NK-92 (cell line): Measurements from ENCODE around the gene UNC79.

ENCODE experiments used
- DNase-seq: peaks from one replicate; lab custom pipeline; 2025; ENCODE audit not compliant: unreplicated experiment; lab: John Stamatoyannopoulos, UW

UNC79 gene

GRCh38 chr14:93723001-93723400, 292.3 kb downstream of the UNC79 start:
- no peak for DNase-seq

GRCh38 chr14:93725002-93725582, 294.4 kb downstream of the UNC79 start:
- DNase-seq = no peak

- DNase-seq = no peak
Measured at GRCh38 chr14:93725993-93726392, 295.3 kb downstream of the UNC79 start.

GRCh38 chr14:93727039-93727740, 296.5 kb downstream of the UNC79 start:
- DNase-seq = no peak

GRCh38 chr14:93727917-93728650, 297.3 kb downstream of the UNC79 start:
- DNase-seq = no peak

GRCh38 chr14:93728651-93729016, 297.9 kb downstream of the UNC79 start:
- DNase-seq = no peak

- DNase-seq = no peak
Measured at GRCh38 chr14:93729993-93730392, 299.3 kb downstream of the UNC79 start.

- no peak for DNase-seq
Measured at GRCh38 chr14:93731753-93732152, 301.0 kb downstream of the UNC79 start.

GRCh38 chr14:93732524-93732923, 301.8 kb downstream of the UNC79 start:
- DNase-seq = no peak

- DNase-seq = no peak
Measured at GRCh38 chr14:93733231-93733630, 302.5 kb downstream of the UNC79 start.

- DNase-seq = no peak
Measured at GRCh38 chr14:93733631-93734030, 302.9 kb downstream of the UNC79 start.

- no peak for DNase-seq
Measured at GRCh38 chr14:93734086-93734822, 303.5 kb downstream of the UNC79 start.

GRCh38 chr14:93735206-93735605, 304.5 kb downstream of the UNC79 start:
- DNase-seq = no peak

GRCh38 chr14:93736378-93737014, 305.8 kb downstream of the UNC79 start:
- DNase-seq = no peak

GRCh38 chr14:93737634-93738033, 306.9 kb downstream of the UNC79 start:
- DNase-seq = no peak

GRCh38 chr14:93741556-93742230, 311.0 kb downstream of the UNC79 start:
- DNase-seq = no peak

- no peak for DNase-seq
Measured at GRCh38 chr14:93742761-93743160, 312.0 kb downstream of the UNC79 start.

- no peak for DNase-seq
Measured at GRCh38 chr14:93743270-93744060, 312.7 kb downstream of the UNC79 start.

GRCh38 chr14:93744176-93744575, 313.4 kb downstream of the UNC79 start:
- DNase-seq = no peak

- no peak for DNase-seq
Measured at GRCh38 chr14:93744876-93745275, 314.1 kb downstream of the UNC79 start.
